IMR-90 (cell line): ENCODE data around the gene FSIP1. TPM values are rescaled to one million over a fixed set of nuclear protein-coding genes. Genes with fewer than 3 reads are reported as not detected.

Experiments
- FOS ChIP-seq: fragments of 150-350 bp; IDR thresholded peaks from 2 replicates; pipeline ENCODE4 v1.6.1; 2016; ENCODE audit warnings: low read depth, low read length
- MXI1 ChIP-seq: IDR thresholded peaks from 2 replicates; pipeline ENCODE4 v1.6.1; 2012; ENCODE audit warnings: low read depth, mild to moderate bottlenecking, low read length, moderate library complexity, borderline replicate concordance
- polyA plus RNA-seq, 3 experiments: library from polyadenylated mRNA; depleted of rRNA; stranded (reverse); fragments of >200 nt; gene quantifications; 2 replicates each; pipeline ENCODE4 v1.2.3, GENCODE V29; 2012; ENCODE audit warnings: low replicate concordance in 1 of 3
- total RNA-seq: library from RNA; depleted of rRNA; stranded (reverse); fragments of >200 nt; gene quantifications from 2 replicates; pipeline ENCODE4 v1.2.3, GENCODE V29; 2012
- TF ChIP-seq, protein P1 (sequence below): conservative IDR thresholded peaks from 2 replicates; pipeline ENCODE4 v1.5.1; 2012; ENCODE audit warnings: mild to moderate bottlenecking, low read depth, low read length, improper control_type of control experiment

The FSIP1 gene
- total and polyA plus RNA-seq, 2 of the 4 experiments (the other 2 are of a cell fraction): 0.10 to 0.18 TPM

DNA sequence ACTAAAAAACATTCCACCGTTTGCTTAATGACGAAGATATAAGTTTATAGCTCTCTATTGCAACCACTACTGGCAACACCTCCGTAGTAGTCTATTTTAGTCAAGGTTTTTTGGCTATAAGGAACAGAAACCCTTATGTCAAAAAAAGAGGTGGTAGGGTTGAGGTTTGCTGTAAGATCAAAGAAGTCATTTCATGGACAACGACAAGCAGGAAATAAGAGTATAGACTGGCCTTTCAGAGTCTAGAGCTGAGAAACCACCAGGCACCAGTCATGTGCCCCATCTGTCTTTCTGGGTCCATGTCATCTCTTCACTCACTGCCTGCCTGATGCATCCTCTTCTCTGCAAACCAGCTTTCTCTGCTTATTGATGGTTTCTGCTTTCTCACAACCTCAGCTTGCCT lies 159.1 kb downstream of the FSIP1 start (continued):
- TF ChIP-seq MXI1 (no peak), FOS (no peak)
- TF ChIP-seq, protein P1, sequence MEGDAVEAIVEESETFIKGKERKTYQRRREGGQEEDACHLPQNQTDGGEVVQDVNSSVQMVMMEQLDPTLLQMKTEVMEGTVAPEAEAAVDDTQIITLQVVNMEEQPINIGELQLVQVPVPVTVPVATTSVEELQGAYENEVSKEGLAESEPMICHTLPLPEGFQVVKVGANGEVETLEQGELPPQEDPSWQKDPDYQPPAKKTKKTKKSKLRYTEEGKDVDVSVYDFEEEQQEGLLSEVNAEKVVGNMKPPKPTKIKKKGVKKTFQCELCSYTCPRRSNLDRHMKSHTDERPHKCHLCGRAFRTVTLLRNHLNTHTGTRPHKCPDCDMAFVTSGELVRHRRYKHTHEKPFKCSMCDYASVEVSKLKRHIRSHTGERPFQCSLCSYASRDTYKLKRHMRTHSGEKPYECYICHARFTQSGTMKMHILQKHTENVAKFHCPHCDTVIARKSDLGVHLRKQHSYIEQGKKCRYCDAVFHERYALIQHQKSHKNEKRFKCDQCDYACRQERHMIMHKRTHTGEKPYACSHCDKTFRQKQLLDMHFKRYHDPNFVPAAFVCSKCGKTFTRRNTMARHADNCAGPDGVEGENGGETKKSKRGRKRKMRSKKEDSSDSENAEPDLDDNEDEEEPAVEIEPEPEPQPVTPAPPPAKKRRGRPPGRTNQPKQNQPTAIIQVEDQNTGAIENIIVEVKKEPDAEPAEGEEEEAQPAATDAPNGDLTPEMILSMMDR: no peak
